Left kidney (tissue), 2 donors: ENCODE data around the gene NARF. TPM values are rescaled to one million over a fixed set of nuclear protein-coding genes. Genes with fewer than 3 reads are reported as not detected.
"Not testable (repeated sequence)": the region's sequence is repeated elsewhere in the genome, so short reads cannot be mapped to it uniquely, and the experiment has no call there.

ENCODE experiments used
- DNase-seq: peaks from one replicate; pipeline ENCODE4 v3.0.0-alpha.2; 2013
- polyA plus RNA-seq: library from polyadenylated mRNA; unstranded; fragments of 120-200 nt; gene quantifications from one replicate; pipeline ENCODE4 v1.2.1, GENCODE V29; 2013; ENCODE audit not compliant: insufficient read length

The NARF gene
- polyA plus RNA-seq, 1 donor, result 98.1 TPM

- no peak for DNase-seq
These were observed 13.5 kb upstream of the NARF start for GRCh38 chr17:82444941-82445521.

- no peak for DNase-seq
These were observed 13.0 kb upstream of the NARF start for GRCh38 chr17:82445542-82445941.

GRCh38 chr17:82446124-82446523 is 12.4 kb upstream of the NARF start:
- DNase-seq, result no peak

GRCh38 chr17:82446649-82447048 is 11.9 kb upstream of the NARF start:
- no peak for DNase-seq

- no peak for DNase-seq
These were observed 10.7 kb upstream of the NARF start for GRCh38 chr17:82447876-82448275.

GRCh38 chr17:82449131-82449882 is 9.2 kb upstream of the NARF start:
- no peak for DNase-seq

- DNase-seq, result no peak
These were observed 8.6 kb upstream of the NARF start for GRCh38 chr17:82449883-82450356.

GRCh38 chr17:82450357-82451106 is 8.0 kb upstream of the NARF start, which contains the start of gene CYBC1:
Gene CYBC1 (minus strand): TSS chr17:82450752. CDS start chr17:82449254, 1,498 bp downstream.
- DNase-seq, result peak; percentile 89

GRCh38 chr17:82452162-82452561 is 6.4 kb upstream of the NARF start:
- DNase-seq, result no peak

- not testable (repeated sequence) for DNase-seq
These were observed 5.4 kb upstream of the NARF start for GRCh38 chr17:82453151-82453550.

GRCh38 chr17:82453706-82454105 is 4.8 kb upstream of the NARF start:
- not testable (repeated sequence) for DNase-seq

GRCh38 chr17:82457073-82457928 is 1.2 kb upstream of the NARF start:
- no peak for DNase-seq

- no peak for DNase-seq
These were observed 687 bp upstream of the NARF start for GRCh38 chr17:82457929-82458178.

- no peak for DNase-seq
These were observed 414 bp downstream of the NARF start for GRCh38 chr17:82458885-82459424.

- DNase-seq, result not testable (repeated sequence)
These were observed 1.4 kb downstream of the NARF start for GRCh38 chr17:82459936-82460335.

GRCh38 chr17:82461827-82462524 is 3.4 kb downstream of the NARF start:
- no peak for DNase-seq

GRCh38 chr17:82463391-82463790 is 4.8 kb downstream of the NARF start:
- no peak for DNase-seq

GRCh38 chr17:82463925-82464566 is 5.5 kb downstream of the NARF start:
- DNase-seq, result no peak

GRCh38 chr17:82464567-82464929 is 6.0 kb downstream of the NARF start:
- no peak for DNase-seq

- DNase-seq, result no peak
These were observed 6.6 kb downstream of the NARF start for GRCh38 chr17:82465023-82465603.
